GM10847 (cell line): Measurements from ENCODE around the gene PRRG4.

Source experiments
- POLR2A ChIP-seq: IDR thresholded peaks from 2 replicates; pipeline ENCODE4 v1.6.1; 2011; ENCODE audit not compliant: insufficient read length; ENCODE audit errors: extremely low read depth

PRRG4 gene

DNA sequence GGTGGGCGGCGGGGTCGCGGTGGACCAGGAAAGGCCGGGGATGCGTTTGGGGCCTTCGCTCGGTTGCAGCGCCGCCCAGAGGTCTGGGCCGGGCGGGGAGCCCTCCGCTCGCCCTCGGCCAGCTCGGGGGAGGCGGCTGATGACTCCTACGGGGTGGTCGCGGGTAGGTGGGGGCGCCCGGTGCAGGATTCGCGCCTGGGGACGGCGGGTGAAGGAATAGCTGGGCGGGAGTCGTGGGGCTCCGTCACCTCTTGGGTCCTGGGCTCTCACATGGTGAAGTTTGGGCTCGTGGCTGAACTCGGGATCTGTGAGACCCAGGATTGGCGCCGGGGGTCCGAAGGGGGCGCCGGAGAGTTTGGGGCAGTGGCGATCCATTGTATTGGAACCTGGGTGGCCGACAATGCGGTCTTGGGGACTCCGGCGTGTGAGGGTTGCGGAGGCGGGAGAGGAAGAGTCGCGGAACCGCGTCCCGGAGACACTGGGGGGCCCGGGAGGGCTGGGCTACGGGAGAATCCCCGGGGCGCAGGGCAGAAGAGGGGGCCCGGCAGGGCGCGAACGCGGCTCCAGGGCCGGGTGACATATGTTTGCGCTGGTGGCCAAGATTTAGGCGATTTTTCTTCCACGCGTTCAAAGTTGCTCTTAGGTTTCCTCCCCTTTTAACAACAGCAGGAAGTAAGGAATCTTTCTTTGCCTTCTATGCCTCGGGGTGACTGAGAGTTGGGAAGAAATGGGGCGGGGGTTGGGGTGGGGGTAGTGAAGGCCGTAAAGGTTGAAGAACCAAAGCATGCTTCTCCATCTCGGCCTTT is 63.8 kb downstream of the PRRG4 start:
- no peak for TF ChIP-seq POLR2A

- TF ChIP-seq POLR2A, result no peak
Measured at GRCh38 chr11:32894149-32894827, 64.6 kb downstream of the PRRG4 start.

GRCh38 chr11:32894921-32895320 is 65.2 kb downstream of the PRRG4 start:
- TF ChIP-seq POLR2A, result no peak

DNA sequence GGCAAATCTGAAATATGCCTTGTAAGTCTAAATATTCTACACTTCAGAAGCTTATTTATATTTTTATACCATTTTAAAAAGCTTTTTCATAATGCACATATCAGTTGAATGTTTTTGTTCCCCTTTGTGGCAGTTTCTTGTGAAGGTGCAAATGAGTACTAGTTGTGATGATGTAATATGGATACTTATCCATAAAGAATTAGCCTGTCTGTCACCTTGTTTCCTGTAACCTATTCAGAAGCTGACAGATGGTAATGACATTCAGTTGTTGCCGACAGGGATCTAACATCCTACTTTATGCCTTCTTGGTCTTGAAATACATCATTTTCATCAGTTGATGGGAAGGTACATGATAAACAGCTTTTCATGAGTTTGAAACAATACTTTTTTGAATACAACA is 65.7 kb downstream of the PRRG4 start:
- TF ChIP-seq POLR2A, result no peak

DNA sequence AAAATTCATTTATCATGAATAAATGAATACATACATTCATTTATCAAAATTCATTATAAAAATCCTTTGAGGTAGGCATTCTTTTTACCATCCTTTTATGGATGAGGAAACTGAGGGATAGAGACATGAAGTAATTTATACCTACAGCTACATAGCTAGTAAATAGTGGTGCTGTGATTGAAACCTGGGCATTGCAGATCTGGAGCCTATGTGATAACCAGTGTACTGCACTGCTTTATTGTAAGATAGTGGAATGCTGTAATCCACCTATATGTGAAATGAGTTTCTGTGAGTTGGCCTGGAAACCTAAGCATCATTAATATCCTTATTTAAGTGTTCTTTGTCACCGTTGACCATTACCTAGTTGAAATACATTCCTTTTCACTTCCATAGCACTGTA is 67.4 kb downstream of the PRRG4 start:
- TF ChIP-seq POLR2A, result no peak

DNA sequence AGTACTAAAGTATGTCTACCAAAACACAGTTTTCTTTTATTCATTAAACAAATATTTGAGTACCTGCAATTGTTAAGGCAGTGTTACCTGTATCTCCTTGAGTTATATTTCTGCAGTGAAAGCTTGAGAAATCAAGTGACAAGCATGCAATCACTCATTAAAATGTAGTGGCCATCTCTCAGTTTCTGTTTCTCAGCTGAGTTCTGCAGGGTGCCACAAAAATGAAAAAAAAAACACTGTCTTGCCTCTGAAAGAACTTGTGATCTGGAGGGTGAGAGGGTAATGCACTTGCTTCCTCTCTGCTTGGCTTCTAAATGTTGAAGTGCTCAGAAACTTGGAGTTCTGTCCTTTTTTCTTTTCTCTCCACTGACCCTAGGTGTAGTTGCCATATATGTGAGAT is 69.7 kb downstream of the PRRG4 start:
- no peak for TF ChIP-seq POLR2A

- no peak for TF ChIP-seq POLR2A
Measured at GRCh38 chr11:32902089-32902665, 72.5 kb downstream of the PRRG4 start.

DNA sequence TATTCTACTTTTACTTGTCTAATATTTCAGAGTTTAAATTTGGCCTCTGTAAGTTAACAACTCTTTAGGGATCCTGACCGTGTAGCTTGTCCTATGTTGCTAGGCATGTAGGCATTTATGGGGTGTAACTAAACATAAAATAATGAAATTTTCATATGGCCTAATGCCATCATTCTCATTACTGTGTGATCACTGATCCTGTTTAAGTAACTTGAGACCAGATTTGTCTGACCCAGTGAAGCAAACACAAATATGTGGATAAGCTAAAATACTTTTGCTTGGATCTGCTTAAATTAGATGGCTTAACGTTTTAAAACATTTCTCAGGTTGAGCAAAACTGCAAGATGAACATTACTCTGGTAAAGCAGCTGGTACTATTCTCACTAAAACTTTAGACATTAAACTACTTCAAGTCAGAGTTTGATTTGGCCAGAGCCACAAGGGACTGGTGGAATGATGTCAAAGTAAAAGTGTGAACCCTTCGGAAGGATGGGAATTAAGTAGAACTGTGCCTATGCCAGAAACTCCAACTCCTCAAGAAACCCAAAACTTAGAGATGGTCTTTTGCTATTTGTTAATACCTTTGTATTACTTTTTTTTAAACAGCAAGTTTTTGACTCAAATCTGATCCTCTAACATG is 75.4 kb downstream of the PRRG4 start:
- no peak for TF ChIP-seq POLR2A
